SK-N-SH treated with all-trans-retinoic acid at 6 μM for 48 hours (cell line): Measurements from ENCODE around the gene GSAP.

Experiments
- CSDC2 ChIP-seq: fragments of 250-450 bp; sonication (Bioruptor Pico); IDR thresholded peaks from 2 replicates; pipeline ENCODE4 v1.5.0; 2020; ENCODE audit warnings: mild to moderate bottlenecking, moderate library complexity
- CSRNP3 ChIP-seq: fragments of 250-450 bp; sonication (Bioruptor Pico); IDR thresholded peaks from 2 replicates; pipeline ENCODE4 v1.5.1; 2021; ENCODE audit warnings: mild to moderate bottlenecking, moderate library complexity
- ISL1 ChIP-seq: fragments of 250-450 bp; sonication (Bioruptor Pico); IDR thresholded peaks from 2 replicates; pipeline ENCODE4 v2.1.2; 2022; ENCODE audit warnings: mild to moderate bottlenecking, moderate library complexity
- OSR1 ChIP-seq: fragments of 250-450 bp; sonication (Bioruptor Pico); IDR thresholded peaks from 2 replicates; pipeline ENCODE4 v1.8.0; 2022; ENCODE audit warnings: moderate library complexity, mild to moderate bottlenecking, inconsistent platforms
- PATZ1 ChIP-seq: fragments of 250-450 bp; sonication (Bioruptor Pico); IDR thresholded peaks from 2 replicates; pipeline ENCODE4 v1.8.0; 2020; ENCODE audit warnings: mild to moderate bottlenecking, moderate library complexity, borderline replicate concordance
- PPARA ChIP-seq: fragments of 250-450 bp; sonication (Bioruptor Pico); IDR thresholded peaks from 2 replicates; pipeline ENCODE4 v1.5.0; 2020; ENCODE audit warnings: mild to moderate bottlenecking, borderline replicate concordance
- ZC3H10 ChIP-seq: fragments of 250-450 bp; sonication (Bioruptor Pico); IDR thresholded peaks from 2 replicates; pipeline ENCODE4 v1.5.1; 2021; ENCODE audit warnings: mild to moderate bottlenecking, moderate library complexity
- ZFP3 ChIP-seq: fragments of 250-450 bp; sonication (Bioruptor Pico); IDR thresholded peaks from 2 replicates; pipeline ENCODE4 v1.5.0; 2020; ENCODE audit warnings: mild to moderate bottlenecking, moderate library complexity
- ZFP30 ChIP-seq: fragments of 450-650 bp; formaldehyde crosslinking; IDR thresholded peaks from 2 replicates; pipeline ENCODE4 v1.5.0; 2022; ENCODE audit warnings: mild to moderate bottlenecking, moderate library complexity
- ZNF70 ChIP-seq: fragments of 450-650 bp; formaldehyde crosslinking; IDR thresholded peaks from 2 replicates; pipeline ENCODE4 v1.5.0; 2020; ENCODE audit warnings: mild to moderate bottlenecking, moderate library complexity
- TF ChIP-seq, protein P1 (sequence below): fragments of 250-450 bp; sonication (Bioruptor Pico); IDR thresholded peaks from 2 replicates; pipeline ENCODE4 v1.8.0; 2021; ENCODE audit warnings: low read depth, mild to moderate bottlenecking, moderate library complexity, borderline replicate concordance
- TF ChIP-seq, protein P2 (sequence below): fragments of 250-450 bp; sonication (Bioruptor Pico); IDR thresholded peaks from 2 replicates; pipeline ENCODE4 v1.5.1; 2020; ENCODE audit warnings: low read depth, mild to moderate bottlenecking, moderate library complexity

GRCh38 chr7:77337456-77337990 is 78.6 kb downstream of the GSAP start:
- TF ChIP-seq, protein P1, sequence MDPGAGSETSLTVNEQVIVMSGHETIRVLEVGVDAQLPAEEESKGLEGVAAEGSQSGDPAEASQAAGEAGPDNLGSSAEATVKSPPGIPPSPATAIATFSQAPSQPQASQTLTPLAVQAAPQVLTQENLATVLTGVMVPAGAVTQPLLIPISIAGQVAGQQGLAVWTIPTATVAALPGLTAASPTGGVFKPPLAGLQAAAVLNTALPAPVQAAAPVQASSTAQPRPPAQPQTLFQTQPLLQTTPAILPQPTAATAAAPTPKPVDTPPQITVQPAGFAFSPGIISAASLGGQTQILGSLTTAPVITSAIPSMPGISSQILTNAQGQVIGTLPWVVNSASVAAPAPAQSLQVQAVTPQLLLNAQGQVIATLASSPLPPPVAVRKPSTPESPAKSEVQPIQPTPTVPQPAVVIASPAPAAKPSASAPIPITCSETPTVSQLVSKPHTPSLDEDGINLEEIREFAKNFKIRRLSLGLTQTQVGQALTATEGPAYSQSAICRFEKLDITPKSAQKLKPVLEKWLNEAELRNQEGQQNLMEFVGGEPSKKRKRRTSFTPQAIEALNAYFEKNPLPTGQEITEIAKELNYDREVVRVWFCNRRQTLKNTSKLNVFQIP (CRISPR knock-in tag): no peak
- no peak for TF ChIP-seq ZC3H10
- no peak for TF ChIP-seq CSDC2
- TF ChIP-seq, protein P2, sequence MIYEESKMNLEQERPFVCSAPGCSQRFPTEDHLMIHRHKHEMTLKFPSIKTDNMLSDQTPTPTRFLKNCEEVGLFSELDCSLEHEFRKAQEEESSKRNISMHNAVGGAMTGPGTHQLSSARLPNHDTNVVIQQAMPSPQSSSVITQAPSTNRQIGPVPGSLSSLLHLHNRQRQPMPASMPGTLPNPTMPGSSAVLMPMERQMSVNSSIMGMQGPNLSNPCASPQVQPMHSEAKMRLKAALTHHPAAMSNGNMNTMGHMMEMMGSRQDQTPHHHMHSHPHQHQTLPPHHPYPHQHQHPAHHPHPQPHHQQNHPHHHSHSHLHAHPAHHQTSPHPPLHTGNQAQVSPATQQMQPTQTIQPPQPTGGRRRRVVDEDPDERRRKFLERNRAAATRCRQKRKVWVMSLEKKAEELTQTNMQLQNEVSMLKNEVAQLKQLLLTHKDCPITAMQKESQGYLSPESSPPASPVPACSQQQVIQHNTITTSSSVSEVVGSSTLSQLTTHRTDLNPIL (CRISPR knock-in tag): no peak
- no peak for TF ChIP-seq OSR1
- no peak for TF ChIP-seq CSRNP3 (CRISPR knock-in tag)
- TF ChIP-seq PATZ1 (CRISPR knock-in tag): no peak
- no peak for TF ChIP-seq ZFP30
- no peak for TF ChIP-seq PPARA (CRISPR knock-in tag)
- no peak for TF ChIP-seq ZNF70 (CRISPR knock-in tag)
- no peak for TF ChIP-seq ISL1 (CRISPR knock-in tag)
- no peak for TF ChIP-seq ZFP3 (CRISPR knock-in tag)
